Measurements from ENCODE around the gene BIVM.

The BIVM gene

GRCh38 chr13:102816708-102817107 lies 17.8 kb downstream of the BIVM start:
- in situ Hi-C loops (cut with HindIII; ENCODE audit: low sequenced_read_pairs) = no loop called here
- no peak overlapping the region for H3K4me3 ChIP-seq (ENCODE audit: low read depth, low read length)
- TF ChIP-seq CTCF (IDR thresholded peaks at IDR 0.05; ENCODE audit: low read depth, low read length) = no peak
- DNase-seq (ENCODE audit: low read depth, low spot score) = no peak

- H3K4me3 ChIP-seq (ENCODE audit: low read depth, low read length) = no peak overlapping the region
- in situ Hi-C loops (cut with HindIII; ENCODE audit: low sequenced_read_pairs) = no loop called here
- DNase-seq (ENCODE audit: low read depth, low spot score) = no peak
- no peak for TF ChIP-seq CTCF (IDR thresholded peaks at IDR 0.05; ENCODE audit: low read depth, low read length)
These were observed 18.3 kb downstream of the BIVM start for GRCh38 chr13:102817241-102817640.

GRCh38 chr13:102817907-102818306 lies 19.0 kb downstream of the BIVM start:
- in situ Hi-C loops (cut with HindIII; ENCODE audit: low sequenced_read_pairs) = no loop called here
- TF ChIP-seq CTCF (IDR thresholded peaks at IDR 0.05; ENCODE audit: low read depth, low read length) = no peak
- DNase-seq (ENCODE audit: low read depth, low spot score) = peak; percentile 27
- no peak overlapping the region for H3K4me3 ChIP-seq (ENCODE audit: low read depth, low read length)

- H3K4me3 ChIP-seq (ENCODE audit: low read depth, low read length) = peak overlapping the region; percentile 23
- DNase-seq (ENCODE audit: low read depth, low spot score) = no peak
- in situ Hi-C loops (cut with HindIII; ENCODE audit: low sequenced_read_pairs) = no loop called here
- no peak for TF ChIP-seq CTCF (IDR thresholded peaks at IDR 0.05; ENCODE audit: low read depth, low read length)
These were observed 26.5 kb downstream of the BIVM start for GRCh38 chr13:102825400-102825799.

GRCh38 chr13:102825921-102826706 lies 27.2 kb downstream of the BIVM start:
- H3K4me3 ChIP-seq (ENCODE audit: low read depth, low read length) = peak overlapping the region; percentile 23
- in situ Hi-C loops (cut with HindIII; ENCODE audit: low sequenced_read_pairs) = no loop called here
- TF ChIP-seq CTCF (IDR thresholded peaks at IDR 0.05; ENCODE audit: low read depth, low read length) = no peak

GRCh38 chr13:102830646-102831045 lies 31.7 kb downstream of the BIVM start:
- no peak for TF ChIP-seq CTCF (IDR thresholded peaks at IDR 0.05; ENCODE audit: low read depth, low read length)
- in situ Hi-C loops (cut with HindIII; ENCODE audit: low sequenced_read_pairs) = no loop called here
- H3K4me3 ChIP-seq (ENCODE audit: low read depth, low read length) = no peak overlapping the region
- DNase-seq (ENCODE audit: low read depth, low spot score) = no peak

More at GRCh38 chr13:102825921-102826706, 27.2 kb downstream of the BIVM start:
- DNase-seq (ENCODE audit: low read depth, low spot score) = peak; percentile 93

Data from astrocyte of the spinal cord (primary cell).